SK-N-SH (cell line): ENCODE results near the gene ZMIZ1.

Source experiments
- FOXJ3 ChIP-seq: sonication (generic); formaldehyde crosslinking; IDR thresholded peaks from 2 replicates; pipeline ENCODE4 v1.5.1; 2020; ENCODE audit warnings: mild to moderate bottlenecking, missing genetic modification reagents
- FOXM1 ChIP-seq: IDR thresholded peaks from 2 replicates; pipeline ENCODE4 v1.4.0; 2012; ENCODE audit warnings: low read depth, mild to moderate bottlenecking
- NFIC ChIP-seq: IDR thresholded peaks from 2 replicates; pipeline ENCODE4 v1.4.0; 2012; ENCODE audit warnings: borderline replicate concordance
- SIN3A ChIP-seq: IDR thresholded peaks from 2 replicates; pipeline ENCODE4 v1.6.1; 2012; ENCODE audit warnings: low read depth, mild to moderate bottlenecking, low read length, moderate library complexity, borderline replicate concordance
- TF ChIP-seq, protein P1 (sequence below): IDR thresholded peaks from 2 replicates; pipeline ENCODE4 v1.4.0; 2012; ENCODE audit warnings: low read depth

DNA sequence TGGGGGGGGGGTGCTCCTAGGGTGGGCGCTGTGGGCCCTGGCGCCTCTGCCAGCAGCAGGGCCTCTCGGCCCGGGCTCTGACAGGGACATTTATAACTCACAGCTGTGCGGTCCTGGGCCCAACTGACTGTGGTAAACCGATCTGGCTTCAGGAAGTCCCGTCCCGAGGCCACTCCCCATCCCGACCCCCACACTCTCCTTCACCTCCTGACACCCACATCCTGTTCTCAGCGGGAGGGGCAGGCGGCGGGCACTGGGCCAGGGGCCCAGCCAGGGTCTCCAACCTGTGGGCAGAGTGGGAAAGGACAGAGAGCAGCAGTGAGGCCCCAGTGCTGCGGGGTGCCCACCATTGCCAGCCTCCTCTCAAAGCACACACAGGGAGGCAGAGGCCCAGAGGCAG, 69.1 kb downstream of the ZMIZ1 start:
- TF ChIP-seq FOXM1, result no peak
- TF ChIP-seq FOXJ3 (CRISPR knock-in tag), result no peak
- TF ChIP-seq NFIC, result no peak
- TF ChIP-seq, protein P1, sequence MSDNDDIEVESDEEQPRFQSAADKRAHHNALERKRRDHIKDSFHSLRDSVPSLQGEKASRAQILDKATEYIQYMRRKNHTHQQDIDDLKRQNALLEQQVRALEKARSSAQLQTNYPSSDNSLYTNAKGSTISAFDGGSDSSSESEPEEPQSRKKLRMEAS, result no peak
- no peak for TF ChIP-seq SIN3A
